COR-L47 (cell line): ENCODE data around the gene AUTS2.

Source experiments
- DNase-seq: peaks from one replicate; lab custom pipeline; 2025; lab: John Stamatoyannopoulos, UW

Gene AUTS2

DNA sequence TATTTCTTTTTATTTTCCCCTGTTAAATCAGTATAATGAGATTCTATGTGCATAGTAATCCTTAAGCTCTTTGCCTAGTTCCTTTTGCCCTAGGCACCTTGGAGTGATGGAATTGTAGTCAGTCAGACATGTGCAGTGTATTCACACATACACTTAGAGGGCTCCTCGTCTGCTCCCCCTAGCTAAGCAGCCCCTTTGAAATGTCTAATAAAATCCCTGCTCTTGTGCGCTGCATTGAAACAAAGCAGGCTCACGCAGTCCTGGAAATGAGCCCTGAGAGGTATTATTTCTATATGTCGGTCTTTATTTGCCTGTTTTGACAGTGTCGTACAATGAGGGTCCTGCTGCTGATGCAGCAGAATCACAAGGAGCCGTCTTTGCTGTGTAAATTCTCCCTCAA lies 258.7 kb downstream of the AUTS2 start:
- DNase-seq, result no peak

GRCh38 chr7:69858471-69858870 lies 260.2 kb downstream of the AUTS2 start:
- peak; percentile 12 for DNase-seq

DNA sequence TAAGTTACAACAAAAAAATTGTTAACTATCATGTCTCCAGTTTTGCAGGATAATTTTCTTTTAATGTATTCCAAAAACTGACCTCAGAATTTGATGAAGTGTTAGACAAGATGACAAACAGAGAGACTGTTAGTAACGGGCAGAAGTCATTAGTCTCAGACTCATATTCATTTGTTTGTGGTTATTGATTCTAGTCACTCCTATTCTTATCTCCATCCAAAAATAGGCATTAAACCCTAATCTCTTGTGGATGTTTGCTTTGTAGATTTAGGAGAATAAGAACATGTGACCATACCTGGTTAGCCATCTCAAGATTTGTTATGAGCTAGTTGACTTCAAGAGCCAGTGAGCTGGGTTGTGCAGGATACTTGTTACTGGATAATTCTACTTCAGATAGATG lies 261.1 kb downstream of the AUTS2 start:
- no peak for DNase-seq

DNA sequence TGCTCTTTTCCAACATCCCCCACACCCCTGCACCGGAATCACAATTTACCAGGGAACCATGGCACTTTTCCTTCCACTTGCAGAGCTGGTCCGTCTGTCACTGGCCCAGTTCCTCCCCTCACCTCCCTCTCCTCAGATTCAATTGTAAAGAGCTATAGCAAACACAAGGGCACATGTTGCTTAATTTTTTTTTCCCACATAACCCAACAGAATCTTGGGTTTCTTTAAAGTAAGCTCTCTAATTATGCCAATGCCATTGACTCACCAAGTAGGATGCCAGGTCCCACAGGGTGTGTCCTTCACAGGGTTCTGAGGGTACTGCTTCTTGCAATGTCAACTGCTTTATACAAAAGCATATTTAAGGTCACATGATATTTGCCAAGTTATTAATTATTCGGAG lies 262.2 kb downstream of the AUTS2 start:
- DNase-seq, result no peak

DNA sequence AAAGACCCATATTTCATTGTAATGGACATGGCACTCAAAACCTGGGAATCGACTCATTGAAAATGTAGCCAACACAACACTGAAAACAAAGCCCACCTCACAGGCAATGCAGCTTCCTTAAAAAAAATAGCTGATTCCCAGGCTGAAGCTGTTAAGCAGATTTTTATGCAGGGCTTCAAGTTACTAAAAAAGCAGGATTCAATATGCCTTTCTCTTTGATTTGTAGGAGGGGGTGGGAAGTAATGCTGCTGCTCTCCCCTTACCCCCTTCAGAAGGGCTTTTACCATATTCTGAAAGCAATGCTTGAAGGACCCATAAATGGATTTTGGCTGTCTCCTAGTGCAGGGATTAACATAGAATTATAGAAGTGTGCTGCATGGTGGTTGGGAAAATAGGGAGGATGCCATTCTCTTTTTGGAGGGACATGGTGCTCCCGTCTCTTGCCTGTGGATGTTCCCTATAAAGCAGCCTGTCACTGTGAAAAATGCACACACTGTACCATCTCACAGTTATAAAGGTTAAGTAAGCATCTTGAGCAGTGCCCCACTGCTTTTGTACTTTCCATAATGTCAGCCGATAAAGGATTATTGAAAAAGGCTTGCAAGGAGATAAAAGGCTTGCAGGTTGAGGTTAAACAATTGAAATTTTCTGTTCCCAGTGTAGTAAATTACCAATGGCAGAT lies 262.8 kb downstream of the AUTS2 start:
- no peak for DNase-seq

DNA sequence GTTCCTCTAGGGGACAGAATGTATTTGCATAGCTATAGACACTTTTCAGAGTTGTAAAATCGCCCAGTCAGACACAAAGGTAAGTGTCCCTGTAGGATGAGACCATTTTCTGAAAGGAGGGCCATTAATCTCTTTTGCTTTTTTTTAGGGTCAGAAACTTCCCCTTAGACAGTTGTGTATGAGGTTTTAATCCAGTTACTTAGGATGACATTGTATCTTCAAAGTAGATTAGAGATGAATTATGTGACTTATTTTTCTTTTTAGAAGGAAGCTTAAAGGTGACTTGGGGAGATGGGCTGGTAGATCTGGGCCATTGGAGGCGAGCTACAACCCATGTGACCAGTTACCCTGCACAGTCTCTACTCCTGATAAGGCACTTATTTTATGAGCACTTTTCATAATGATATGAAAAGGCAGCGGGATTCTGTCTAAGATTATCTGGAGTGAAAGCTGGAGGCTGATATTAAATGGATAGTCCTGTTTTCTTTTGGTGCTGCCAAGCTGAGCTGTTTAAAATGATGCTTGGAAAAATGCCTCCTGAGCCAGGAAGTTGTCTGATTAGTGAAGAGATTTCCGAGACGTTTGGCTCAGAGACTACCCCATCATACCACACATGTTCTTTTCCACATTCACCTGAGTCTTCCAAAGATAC lies 264.3 kb downstream of the AUTS2 start:
- no peak for DNase-seq

- DNase-seq, result peak; percentile 87
Observed at GRCh38 chr7:69864274-69864673, 266.0 kb downstream of the AUTS2 start.

- no peak for DNase-seq
Observed at GRCh38 chr7:69864822-69865221, 266.5 kb downstream of the AUTS2 start.

- DNase-seq, result no peak
Observed at GRCh38 chr7:69868921-69869320, 270.6 kb downstream of the AUTS2 start.

- DNase-seq, result no peak
Observed at GRCh38 chr7:69871213-69871885, 273.1 kb downstream of the AUTS2 start.

DNA sequence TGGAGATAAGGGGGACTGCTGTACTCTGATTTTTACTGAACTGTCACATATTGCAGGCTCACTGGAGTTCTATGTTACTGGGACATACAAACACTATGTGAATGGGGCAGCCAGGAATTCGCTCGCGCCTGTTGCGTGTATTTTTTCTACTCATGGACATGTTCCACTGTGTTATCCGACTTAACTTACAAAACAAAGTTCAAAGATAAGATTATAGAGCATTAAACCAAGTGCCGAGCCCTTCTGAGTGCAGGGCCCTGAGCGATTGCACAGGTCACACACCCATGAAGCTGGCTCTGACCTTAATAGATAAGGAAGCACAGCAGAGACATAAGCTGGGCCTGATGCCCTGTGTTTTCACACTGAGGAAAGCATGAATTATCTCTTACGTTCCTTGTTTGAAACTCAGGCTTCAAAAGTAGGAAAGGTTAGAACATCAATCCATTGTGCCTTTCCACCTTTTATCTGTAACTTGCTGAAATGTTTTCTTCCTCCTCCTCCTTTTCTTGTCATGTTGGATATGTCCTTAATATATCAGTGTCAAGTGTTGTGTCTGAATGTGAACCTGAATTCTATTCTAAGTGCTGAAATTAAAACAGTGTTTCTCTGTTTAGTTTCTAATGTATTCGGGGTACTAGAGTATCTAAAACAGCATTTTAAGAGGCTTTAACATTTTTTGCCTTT lies 273.8 kb downstream of the AUTS2 start:
- DNase-seq, result no peak

- no peak for DNase-seq
Observed at GRCh38 chr7:69873512-69873911, 275.2 kb downstream of the AUTS2 start.

DNA sequence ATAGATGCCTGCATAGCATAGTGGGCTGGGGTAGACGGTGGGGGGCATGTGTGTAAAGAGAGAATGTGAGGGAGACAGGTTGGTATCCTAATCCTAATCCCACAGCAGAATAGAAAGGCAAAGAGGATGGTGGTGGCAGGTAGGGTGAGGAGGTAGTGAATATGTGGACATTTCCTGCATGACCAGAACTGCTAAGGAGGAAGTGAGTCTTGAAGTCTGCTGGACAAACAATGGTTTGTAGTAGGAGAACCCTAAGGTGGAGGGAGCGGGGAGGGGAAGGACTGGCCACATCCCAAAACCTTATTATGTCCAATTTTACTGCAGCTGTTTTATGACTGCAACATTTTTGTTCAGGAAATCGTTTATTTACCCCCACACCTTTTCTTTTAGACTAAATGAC lies 279.7 kb downstream of the AUTS2 start:
- DNase-seq, result peak; percentile 36

GRCh38 chr7:69878591-69878990 lies 280.3 kb downstream of the AUTS2 start:
- no peak for DNase-seq

- DNase-seq, result no peak
Observed at GRCh38 chr7:69879989-69880388, 281.7 kb downstream of the AUTS2 start.

DNA sequence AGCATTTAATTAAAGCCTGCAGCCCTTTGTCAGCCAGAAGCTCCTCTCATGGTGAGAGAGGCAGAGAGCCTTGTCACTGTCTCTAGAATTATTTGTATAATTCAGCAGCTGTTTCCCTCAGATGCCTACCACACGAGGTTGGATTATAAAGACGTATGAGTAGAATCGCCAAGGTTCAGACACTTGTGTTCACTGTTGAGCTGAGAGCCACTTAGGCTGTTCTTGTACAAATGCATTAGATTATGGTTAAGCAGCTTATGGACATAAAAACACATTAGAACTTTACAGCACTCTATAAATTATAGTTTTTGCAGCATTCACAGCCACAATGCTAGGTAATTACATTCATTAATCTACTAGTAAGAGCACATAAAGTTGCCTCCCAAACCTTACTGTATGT lies 282.6 kb downstream of the AUTS2 start:
- DNase-seq, result peak; percentile 54

GRCh38 chr7:69882269-69882668 lies 284.0 kb downstream of the AUTS2 start:
- DNase-seq, result no peak

DNA sequence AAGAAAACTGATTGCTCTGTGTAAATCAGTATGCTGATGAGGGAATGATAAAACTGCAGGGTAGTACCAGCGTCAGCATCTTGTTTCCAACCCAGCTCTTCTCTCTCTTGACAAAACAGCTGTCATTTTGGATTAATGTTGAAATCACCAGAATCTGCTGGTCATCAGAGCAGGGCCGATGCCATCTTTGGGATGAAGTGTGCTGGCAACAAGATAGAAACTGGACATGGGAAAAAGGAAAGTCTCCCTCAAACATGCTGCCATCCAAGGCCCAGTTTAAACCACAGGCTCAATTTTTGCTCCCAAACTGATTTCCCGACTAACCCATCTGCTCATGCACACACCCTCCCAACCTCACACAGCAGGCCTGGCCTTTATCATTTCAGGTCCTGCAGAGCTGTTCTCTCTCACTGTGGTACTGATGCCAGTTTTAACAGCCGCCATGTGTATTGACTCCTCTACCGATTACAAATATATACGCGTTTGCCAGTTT lies 285.2 kb downstream of the AUTS2 start:
- DNase-seq, result no peak

- no peak for DNase-seq
Observed at GRCh38 chr7:69885431-69885830, 287.2 kb downstream of the AUTS2 start.

DNA sequence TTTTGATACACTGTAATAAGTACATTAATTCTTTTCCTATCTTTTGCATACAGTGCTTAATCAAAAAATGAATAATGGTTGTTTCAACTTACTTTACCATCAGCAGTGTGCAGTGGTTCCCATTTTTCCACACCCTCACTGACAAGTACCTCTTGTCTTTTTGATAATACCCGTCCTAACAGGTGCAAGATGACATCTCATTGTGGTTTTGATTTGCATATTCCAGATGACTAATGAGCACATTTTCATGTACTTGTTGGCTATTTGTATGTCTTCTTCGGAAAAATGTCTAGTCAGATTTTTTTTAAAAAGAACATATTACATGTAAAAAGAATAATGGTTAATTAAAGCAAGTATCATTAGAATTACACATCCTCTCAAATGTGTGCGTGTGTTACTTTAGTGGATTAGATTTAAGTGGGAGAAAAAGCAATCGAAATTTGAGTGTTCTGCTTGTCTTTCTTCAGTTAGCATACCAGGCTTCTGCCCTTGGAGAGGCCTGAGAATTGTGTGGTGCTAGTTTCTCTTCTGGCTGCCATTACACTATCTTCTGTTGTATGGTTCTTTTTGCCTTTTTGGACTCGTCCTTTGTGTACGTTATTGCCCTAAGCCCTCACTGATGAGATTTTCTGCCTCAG lies 291.2 kb downstream of the AUTS2 start:
- DNase-seq, result no peak

DNA sequence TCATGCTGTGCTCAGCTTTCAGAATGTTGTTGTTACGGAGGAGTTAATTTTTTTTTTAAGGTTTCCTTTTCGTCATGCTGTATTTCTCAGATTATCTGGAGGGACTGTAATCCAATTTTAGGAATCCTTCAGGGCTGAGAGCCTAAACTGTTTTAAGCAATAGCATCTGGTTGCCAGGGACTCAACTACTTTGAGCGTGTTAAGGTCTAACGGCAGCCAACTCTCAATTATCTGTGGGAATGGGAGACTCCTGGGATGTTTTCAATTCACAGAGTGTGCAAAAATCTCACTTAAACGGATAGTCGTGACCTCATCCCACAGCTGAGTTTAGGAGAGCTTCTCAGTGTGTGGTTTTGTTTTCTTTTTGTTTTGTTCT lies 291.7 kb downstream of the AUTS2 start:
- no peak for DNase-seq

DNA sequence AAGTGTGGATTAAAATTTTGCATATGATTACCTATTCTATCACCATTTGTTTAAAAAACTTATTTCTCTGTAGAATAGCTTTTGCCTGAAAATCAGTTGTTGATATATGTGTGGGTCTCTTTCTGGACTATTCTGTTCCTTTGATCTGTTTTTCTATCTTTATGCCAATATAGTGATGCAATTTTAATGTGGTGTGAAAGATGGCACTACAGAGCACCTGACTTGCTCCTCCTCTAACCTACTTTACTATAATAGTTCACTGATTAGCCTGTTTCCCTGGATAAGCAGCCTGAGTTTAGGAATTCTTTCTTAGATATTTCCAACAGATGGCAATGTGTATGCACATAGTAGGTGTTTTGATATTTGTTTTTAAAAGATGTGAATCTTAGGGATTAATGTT lies 294.5 kb downstream of the AUTS2 start:
- DNase-seq, result no peak
